ENCODE measurements around the gene PCDHA7. TPM values are rescaled to one million over a fixed set of nuclear protein-coding genes. Genes with fewer than 3 reads are reported as not detected.
"Not testable (repeated sequence)": the region's sequence is repeated elsewhere in the genome, so short reads cannot be mapped to it uniquely, and the experiment has no call there.

PCDHA7 gene
- total RNA-seq, 1 donor from 2014 or later: not detected

DNA sequence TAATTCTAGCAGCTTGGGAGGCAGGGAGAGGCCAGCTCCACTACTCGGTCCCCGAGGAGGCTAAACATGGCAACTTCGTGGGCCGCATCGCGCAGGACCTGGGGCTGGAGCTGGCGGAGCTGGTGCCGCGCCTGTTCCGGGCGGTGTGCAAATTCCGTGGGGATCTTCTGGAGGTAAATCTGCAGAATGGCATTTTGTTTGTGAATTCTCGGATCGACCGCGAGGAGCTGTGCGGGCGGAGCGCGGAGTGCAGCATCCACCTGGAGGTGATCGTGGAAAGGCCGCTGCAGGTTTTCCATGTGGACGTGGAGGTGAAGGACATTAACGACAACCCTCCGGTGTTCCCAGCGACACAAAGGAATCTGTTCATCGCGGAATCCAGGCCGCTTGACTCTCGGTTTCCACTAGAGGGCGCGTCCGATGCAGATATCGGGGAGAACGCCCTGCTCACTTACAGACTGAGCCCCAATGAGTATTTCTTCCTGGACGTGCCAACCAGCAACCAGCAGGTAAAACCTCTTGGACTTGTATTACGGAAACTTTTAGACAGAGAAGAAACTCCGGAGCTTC, 455 bp downstream of the PCDHA7 start:
- H3K4me3 Mint-ChIP-seq (ENCODE audit: low read depth); H3K27me3 Mint-ChIP-seq (ENCODE audit: low read depth); H3K4me1 Mint-ChIP-seq (ENCODE audit: low read depth); H3K27ac Mint-ChIP-seq; DNase-seq (ENCODE audit: low spot score); intact Hi-C loops (cut with micrococcal nuclease); H3K36me3 Mint-ChIP-seq (ENCODE audit: low read depth): not testable (repeated sequence)
- H3K9me3 Mint-ChIP-seq: peaks cover 32% of the 10 kb centered on the region

GRCh38 chr5:140835622-140836510, 1.8 kb downstream of the PCDHA7 start:
- H3K4me3 Mint-ChIP-seq (ENCODE audit: low read depth): no peak overlapping the region
- no peaks in the 10 kb centered on the region for H3K36me3 Mint-ChIP-seq (ENCODE audit: low read depth)
- H3K27ac Mint-ChIP-seq: no peak overlapping the region
- H3K9me3 Mint-ChIP-seq: peaks cover 35% of the 10 kb centered on the region
- no peak for DNase-seq (ENCODE audit: low spot score)
- intact Hi-C loops (cut with micrococcal nuclease): no loop called here
- H3K27me3 Mint-ChIP-seq (ENCODE audit: low read depth): no peaks in the 10 kb centered on the region
- H3K4me1 Mint-ChIP-seq (ENCODE audit: low read depth): no peaks in the 10 kb centered on the region

DNA sequence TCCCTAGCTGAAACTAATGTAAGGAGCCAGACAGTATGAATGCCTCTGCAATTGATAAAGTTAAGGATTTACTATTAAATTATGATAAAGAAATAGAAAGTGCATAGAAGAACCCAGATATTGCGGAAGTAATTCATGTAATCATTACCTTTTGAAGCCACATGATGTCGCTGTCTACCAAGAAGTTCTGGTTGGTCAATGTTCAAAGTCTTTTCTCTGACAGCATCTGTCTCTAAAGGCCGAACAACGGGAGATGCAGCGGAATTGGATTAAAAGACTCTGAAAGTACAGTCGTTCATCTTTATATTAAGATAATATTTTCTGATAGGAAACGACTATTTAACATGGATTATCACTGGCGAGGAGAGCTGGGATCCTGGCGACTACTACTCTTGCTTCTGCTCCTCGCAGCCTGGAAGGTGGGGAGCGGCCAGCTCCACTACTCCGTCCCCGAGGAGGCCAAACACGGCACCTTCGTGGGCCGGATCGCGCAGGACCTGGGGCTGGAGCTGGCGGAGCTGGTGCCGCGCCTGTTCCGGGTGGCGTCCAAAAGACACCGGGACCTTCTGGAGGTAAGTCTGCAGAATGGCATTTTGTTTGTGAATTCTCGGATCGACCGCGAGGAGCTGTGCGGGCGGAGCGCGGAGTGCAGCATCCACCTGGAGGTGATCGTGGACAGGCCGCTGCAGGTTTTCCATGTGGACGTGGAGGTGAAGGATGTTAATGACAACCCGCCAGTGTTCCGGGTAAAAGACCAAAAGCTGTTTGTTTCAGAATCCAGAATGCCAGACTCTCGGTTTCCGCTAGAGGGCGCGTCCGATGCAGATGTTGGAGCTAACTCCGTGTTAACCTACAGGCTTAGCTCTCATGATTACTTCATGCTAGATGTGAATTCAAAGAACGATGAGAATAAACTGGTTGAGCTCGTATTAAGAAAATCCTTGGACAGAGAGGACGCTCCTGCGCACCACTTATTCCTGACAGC, 7.2 kb downstream of the PCDHA7 start, which contains the start of gene PCDHA8:
TSS of gene PCDHA8 (plus strand) at position 210 of the 985 bp plus-strand sequence. CDS start at position 345, 135 bp downstream.
- Mint-ChIP-seq H3K27me3 (ENCODE audit: low read depth) (no peaks in the 10 kb centered on the region), H3K4me3 (ENCODE audit: low read depth) (no peak within 1 kb of the TSS), H3K4me1 (ENCODE audit: low read depth) (no peaks in the 10 kb centered on the region), H3K36me3 (ENCODE audit: low read depth) (no peaks in the 10 kb centered on the region), H3K9me3 (peaks cover 20% of the 10 kb centered on the region), H3K27ac (no peak within 1 kb of the TSS)
- no peak for DNase-seq (ENCODE audit: low spot score)
- intact Hi-C loops (cut with micrococcal nuclease): no loop called here

DNA sequence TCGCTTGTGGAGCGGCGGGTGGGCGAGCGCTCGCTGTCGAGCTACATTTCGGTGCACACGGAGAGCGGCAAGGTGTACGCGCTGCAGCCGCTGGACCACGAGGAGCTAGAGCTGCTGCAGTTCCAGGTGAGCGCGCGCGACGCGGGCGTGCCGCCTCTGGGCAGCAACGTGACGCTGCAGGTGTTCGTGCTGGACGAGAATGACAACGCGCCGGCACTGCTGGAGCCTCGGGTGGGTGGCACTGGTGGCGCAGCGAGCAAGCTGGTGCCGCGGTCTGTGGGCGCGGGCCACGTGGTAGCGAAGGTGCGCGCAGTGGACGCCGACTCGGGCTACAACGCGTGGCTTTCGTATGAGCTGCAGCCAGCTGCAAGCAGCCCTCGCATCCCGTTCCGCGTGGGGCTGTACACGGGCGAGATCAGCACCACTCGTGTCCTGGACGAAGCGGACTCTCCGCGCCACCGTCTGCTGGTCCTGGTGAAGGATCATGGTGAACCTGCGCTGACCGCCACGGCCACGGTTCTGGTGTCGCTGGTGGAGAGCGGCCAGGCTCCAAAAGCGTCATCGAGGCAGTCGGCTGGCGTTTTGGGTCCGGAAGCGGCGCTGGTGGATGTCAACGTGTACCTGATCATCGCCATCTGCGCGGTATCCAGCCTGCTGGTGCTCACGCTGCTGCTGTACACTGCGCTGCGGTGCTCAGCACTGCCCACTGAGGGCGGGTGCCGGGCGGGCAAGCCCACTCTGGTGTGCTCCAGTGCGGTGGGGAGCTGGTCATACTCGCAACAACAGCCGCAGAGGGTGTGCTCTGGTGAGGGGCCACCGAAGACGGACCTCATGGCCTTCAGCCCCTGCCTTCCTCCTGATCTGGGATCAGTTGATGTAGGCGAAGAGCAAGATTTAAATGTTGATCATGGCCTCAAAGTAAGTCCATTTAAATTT, 9.0 kb downstream of the PCDHA7 start:
- no peaks in the 10 kb centered on the region for H3K36me3 Mint-ChIP-seq (ENCODE audit: low read depth)
- no peaks in the 10 kb centered on the region for H3K27me3 Mint-ChIP-seq (ENCODE audit: low read depth)
- DNase-seq (ENCODE audit: low spot score): no peak
- H3K4me3 Mint-ChIP-seq (ENCODE audit: low read depth): no peak overlapping the region
- intact Hi-C loops (cut with micrococcal nuclease): no loop called here
- H3K27ac Mint-ChIP-seq: no peak overlapping the region
- H3K4me1 Mint-ChIP-seq (ENCODE audit: low read depth): no peaks in the 10 kb centered on the region
- peaks cover 34% of the 10 kb centered on the region for H3K9me3 Mint-ChIP-seq

GRCh38 chr5:140848139-140849102, 14.4 kb downstream of the PCDHA7 start, which contains the start of gene PCDHA9:
TSS of gene PCDHA9 (plus strand) at chr5:140848382. CDS start at chr5:140848496, 114 bp downstream.
- peaks cover 31% of the 10 kb centered on the region for H3K9me3 Mint-ChIP-seq
- not testable (repeated sequence) for H3K4me1 Mint-ChIP-seq (ENCODE audit: low read depth)

GRCh38 chr5:140849831-140850634, 16.0 kb downstream of the PCDHA7 start:
- intact Hi-C loops (cut with micrococcal nuclease): loop anchor here (10.0 kb wide), 1 partner anchor 55 kb away; the partner anchor contains the start of gene PCDHA2
- H3K36me3 Mint-ChIP-seq (ENCODE audit: low read depth); DNase-seq (ENCODE audit: low spot score); H3K4me3 Mint-ChIP-seq (ENCODE audit: low read depth); H3K27me3 Mint-ChIP-seq (ENCODE audit: low read depth); H3K27ac Mint-ChIP-seq; H3K4me1 Mint-ChIP-seq (ENCODE audit: low read depth): not testable (repeated sequence)
- peaks cover 29% of the 10 kb centered on the region for H3K9me3 Mint-ChIP-seq

More at GRCh38 chr5:140848139-140849102, 14.4 kb downstream of the PCDHA7 start, which contains the start of gene PCDHA9:
- intact Hi-C loops (cut with micrococcal nuclease); H3K27ac Mint-ChIP-seq; H3K36me3 Mint-ChIP-seq (ENCODE audit: low read depth); DNase-seq (ENCODE audit: low spot score); H3K4me3 Mint-ChIP-seq (ENCODE audit: low read depth); H3K27me3 Mint-ChIP-seq (ENCODE audit: low read depth): not testable (repeated sequence)

GRCh38 chr5:140855772-140856674, 22.0 kb downstream of the PCDHA7 start, which contains the start of gene PCDHA10:
TSS of gene PCDHA10 (plus strand) at chr5:140855897. CDS start at chr5:140856049, 152 bp downstream.
- intact Hi-C loops (cut with micrococcal nuclease): loop anchor here (10.0 kb wide), 1 partner anchor 61 kb away; the partner anchor contains the start of gene PCDHA2
- Mint-ChIP-seq H3K27me3 (ENCODE audit: low read depth) (no peaks in the 10 kb centered on the region), H3K36me3 (ENCODE audit: low read depth) (no peaks in the 10 kb centered on the region), H3K9me3 (peaks cover 39% of the 10 kb centered on the region), H3K4me1 (ENCODE audit: low read depth) (no peaks in the 10 kb centered on the region), H3K27ac (no peak within 1 kb of the TSS), H3K4me3 (ENCODE audit: low read depth) (no peak within 1 kb of the TSS)
- DNase-seq (ENCODE audit: low spot score): no peak

GRCh38 chr5:140857177-140857986, 23.3 kb downstream of the PCDHA7 start:
- Mint-ChIP-seq H3K4me3 (ENCODE audit: low read depth) (no peak overlapping the region), H3K27ac (no peak overlapping the region), H3K27me3 (ENCODE audit: low read depth) (no peaks in the 10 kb centered on the region), H3K9me3 (peaks cover 45% of the 10 kb centered on the region), H3K4me1 (ENCODE audit: low read depth) (no peaks in the 10 kb centered on the region), H3K36me3 (ENCODE audit: low read depth) (no peaks in the 10 kb centered on the region)
- DNase-seq (ENCODE audit: low spot score): no peak
- intact Hi-C loops (cut with micrococcal nuclease): loop anchor here (10.0 kb wide), 1 partner anchor 63 kb away; the partner anchor contains the start of gene PCDHA2

DNA sequence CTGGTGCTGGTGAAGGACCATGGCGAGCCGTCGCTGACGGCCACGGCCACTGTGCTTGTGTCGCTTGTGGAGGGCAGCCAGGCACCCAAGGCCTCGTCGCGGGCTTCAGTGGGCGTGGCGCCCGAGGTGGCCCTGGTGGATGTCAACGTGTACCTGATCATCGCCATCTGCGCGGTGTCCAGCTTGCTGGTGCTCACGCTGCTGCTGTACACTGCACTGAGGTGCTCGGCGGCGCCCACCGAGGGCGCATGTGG, 23.8 kb downstream of the PCDHA7 start:
- DNase-seq (ENCODE audit: low spot score): no peak
- Mint-ChIP-seq H3K4me1 (ENCODE audit: low read depth) (no peaks in the 10 kb centered on the region), H3K36me3 (ENCODE audit: low read depth) (no peaks in the 10 kb centered on the region), H3K9me3 (peaks cover 45% of the 10 kb centered on the region), H3K27me3 (ENCODE audit: low read depth) (no peaks in the 10 kb centered on the region), H3K27ac (no peak overlapping the region), H3K4me3 (ENCODE audit: low read depth) (no peak overlapping the region)
- intact Hi-C loops (cut with micrococcal nuclease): loop anchor here (10.0 kb wide), 1 partner anchor 63 kb away; the partner anchor contains the start of gene PCDHA2
